ENCODE results near the gene SEC14L1.
"Not testable (repeated sequence)": the region's sequence is repeated elsewhere in the genome, so short reads cannot be mapped to it uniquely, and the experiment has no call there.

The SEC14L1 gene

DNA sequence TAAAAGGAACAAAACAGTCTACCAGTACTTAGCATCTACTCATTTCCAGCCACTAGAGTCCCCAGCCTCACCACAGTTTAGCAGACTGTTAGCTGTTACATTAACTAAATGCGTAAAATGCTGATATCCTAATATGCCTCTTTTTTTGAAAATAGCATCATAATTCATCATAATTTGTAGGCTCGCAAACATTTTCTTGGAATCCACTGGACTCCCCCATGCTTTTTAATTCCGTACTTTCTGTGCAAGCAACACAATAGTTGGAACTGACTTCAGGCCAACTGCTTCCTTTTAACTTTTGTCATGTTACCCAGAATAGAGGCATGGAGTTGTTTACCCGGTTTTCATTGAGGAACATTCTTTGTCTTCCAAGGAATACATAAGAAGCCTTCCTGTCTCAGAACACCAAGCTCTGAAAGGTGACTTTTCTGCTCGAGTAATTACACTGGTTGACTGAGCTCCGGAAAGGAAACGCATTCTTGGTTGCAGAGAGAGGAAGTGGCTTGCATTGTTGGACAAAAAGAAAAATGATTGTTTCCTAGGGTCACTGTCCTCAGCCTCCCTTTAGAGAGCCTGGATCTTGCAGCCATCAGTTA, 30.9 kb upstream of the SEC14L1 start:
- TF ChIP-seq, protein P1, sequence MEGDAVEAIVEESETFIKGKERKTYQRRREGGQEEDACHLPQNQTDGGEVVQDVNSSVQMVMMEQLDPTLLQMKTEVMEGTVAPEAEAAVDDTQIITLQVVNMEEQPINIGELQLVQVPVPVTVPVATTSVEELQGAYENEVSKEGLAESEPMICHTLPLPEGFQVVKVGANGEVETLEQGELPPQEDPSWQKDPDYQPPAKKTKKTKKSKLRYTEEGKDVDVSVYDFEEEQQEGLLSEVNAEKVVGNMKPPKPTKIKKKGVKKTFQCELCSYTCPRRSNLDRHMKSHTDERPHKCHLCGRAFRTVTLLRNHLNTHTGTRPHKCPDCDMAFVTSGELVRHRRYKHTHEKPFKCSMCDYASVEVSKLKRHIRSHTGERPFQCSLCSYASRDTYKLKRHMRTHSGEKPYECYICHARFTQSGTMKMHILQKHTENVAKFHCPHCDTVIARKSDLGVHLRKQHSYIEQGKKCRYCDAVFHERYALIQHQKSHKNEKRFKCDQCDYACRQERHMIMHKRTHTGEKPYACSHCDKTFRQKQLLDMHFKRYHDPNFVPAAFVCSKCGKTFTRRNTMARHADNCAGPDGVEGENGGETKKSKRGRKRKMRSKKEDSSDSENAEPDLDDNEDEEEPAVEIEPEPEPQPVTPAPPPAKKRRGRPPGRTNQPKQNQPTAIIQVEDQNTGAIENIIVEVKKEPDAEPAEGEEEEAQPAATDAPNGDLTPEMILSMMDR (IDR thresholded peaks at IDR 0.05) = no peak
- peak overlapping the region; percentile 13 for H3K4me2 ChIP-seq (ENCODE audit: low read length)
- H3K9ac ChIP-seq = no peak overlapping the region
- H3K4me1 ChIP-seq = peaks cover 3% of the 10 kb centered on the region
- H3K36me3 ChIP-seq (ENCODE audit: control insufficient read depth, insufficient read depth, low read length) = no peaks in the 10 kb centered on the region
- H3K27me3 ChIP-seq (ENCODE audit: control insufficient read depth, insufficient read depth, low read length) = no peaks in the 10 kb centered on the region
- H3K79me2 ChIP-seq = no peaks in the 10 kb centered on the region
- no peak overlapping the region for H2AFZ ChIP-seq
- peak overlapping the region; percentile 79 for H3K27ac ChIP-seq
- no peaks in the 10 kb centered on the region for H3K9me3 ChIP-seq (ENCODE audit: control insufficient read depth, low read length)
- H3K4me3 ChIP-seq (ENCODE audit: low read depth, low read length) = no peak overlapping the region

DNA sequence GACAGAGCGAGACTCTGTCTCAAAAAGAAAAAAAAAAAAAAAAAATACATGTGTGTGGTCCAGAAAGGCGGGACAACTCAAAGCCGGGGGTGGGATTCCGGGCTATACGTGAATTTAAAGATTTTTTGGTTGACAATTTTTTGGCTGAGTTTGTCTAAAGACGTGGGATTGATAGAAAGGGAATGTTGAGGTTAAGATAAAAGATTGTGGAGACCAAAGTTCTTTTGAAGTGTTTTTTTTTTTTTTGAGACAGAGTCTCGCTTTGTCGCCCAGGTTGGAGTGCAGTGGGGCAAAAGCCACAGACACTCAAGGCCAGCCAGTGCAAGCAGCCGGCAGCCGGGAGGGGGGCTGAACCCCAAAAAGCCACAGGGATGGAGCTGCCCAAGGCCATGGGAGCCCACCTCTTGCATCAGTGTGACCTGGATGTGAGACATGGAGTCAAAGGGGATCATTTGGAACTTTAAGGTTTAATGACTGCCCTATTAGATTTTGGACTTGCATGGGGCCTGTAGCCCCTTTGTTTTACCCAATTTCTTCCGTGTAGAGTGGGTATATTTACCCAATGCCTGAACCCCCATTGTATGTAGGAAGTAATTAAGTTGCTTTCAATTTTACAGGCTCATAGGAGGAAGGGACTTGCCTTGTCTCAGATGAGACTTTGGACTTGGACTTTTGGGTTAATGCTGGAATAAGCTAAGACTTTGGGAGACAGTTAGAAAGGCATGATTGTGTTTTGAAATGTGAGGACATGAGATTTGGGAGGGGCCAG, 29.4 kb upstream of the SEC14L1 start:
- H3K36me3 ChIP-seq (ENCODE audit: control insufficient read depth, insufficient read depth, low read length); H3K4me1 ChIP-seq; H3K9ac ChIP-seq; H3K27me3 ChIP-seq (ENCODE audit: control insufficient read depth, insufficient read depth, low read length); H2AFZ ChIP-seq; H3K79me2 ChIP-seq; H3K4me2 ChIP-seq (ENCODE audit: low read length); H3K4me3 ChIP-seq (ENCODE audit: low read depth, low read length); H3K9me3 ChIP-seq (ENCODE audit: control insufficient read depth, low read length): not testable (repeated sequence)
- H3K27ac ChIP-seq = peak overlapping the region; percentile 73

DNA sequence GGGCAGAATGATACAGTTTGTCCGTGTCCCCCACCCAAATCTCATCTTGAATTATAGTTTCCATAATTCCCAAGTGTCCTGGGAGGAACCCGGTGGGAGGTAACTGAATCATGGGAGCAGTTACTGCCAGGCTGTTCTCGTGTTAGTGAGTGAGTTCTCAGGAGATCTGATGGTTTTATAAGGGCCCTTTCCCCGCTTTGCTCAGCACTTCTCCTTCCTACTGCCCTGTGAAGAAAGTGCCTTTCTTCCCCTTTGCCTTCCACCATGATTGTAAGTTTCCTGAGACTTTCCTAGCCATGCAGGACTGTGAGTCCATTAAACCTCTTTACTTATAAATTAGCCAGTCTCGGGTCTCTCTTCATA, 28.9 kb upstream of the SEC14L1 start:
- H3K9me3 ChIP-seq (ENCODE audit: control insufficient read depth, low read length) = no peaks in the 10 kb centered on the region
- H3K79me2 ChIP-seq = no peaks in the 10 kb centered on the region
- no peaks in the 10 kb centered on the region for H3K36me3 ChIP-seq (ENCODE audit: control insufficient read depth, insufficient read depth, low read length)
- TF ChIP-seq, protein P1 (IDR thresholded peaks at IDR 0.05) = no peak
- H3K27ac ChIP-seq = peak overlapping the region; percentile 73
- no peak overlapping the region for H3K4me3 ChIP-seq (ENCODE audit: low read depth, low read length)
- H3K4me1 ChIP-seq = peaks cover 3% of the 10 kb centered on the region
- H2AFZ ChIP-seq = no peak overlapping the region
- H3K9ac ChIP-seq = no peak overlapping the region
- no peaks in the 10 kb centered on the region for H3K27me3 ChIP-seq (ENCODE audit: control insufficient read depth, insufficient read depth, low read length)
- H3K4me2 ChIP-seq (ENCODE audit: low read length) = no peak overlapping the region

DNA sequence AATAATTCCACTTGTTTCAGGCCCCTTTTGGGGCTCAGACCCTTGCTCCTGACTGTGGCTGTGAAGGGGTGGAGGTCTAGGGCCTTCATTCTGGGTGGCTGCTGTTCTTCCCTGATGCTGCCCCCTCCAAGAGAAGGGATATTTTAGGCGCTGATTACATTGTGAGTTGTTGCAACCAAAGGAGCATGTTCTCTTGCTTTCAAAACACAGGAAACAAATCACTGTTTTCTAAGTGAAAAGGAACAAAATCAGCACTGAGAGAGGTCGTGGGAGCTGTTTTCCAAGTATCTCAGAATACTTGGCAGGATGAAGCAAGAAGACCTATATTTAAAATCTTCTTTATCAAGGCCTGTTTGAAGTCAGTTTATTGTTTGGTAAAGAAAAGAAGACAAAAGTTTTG, 25.3 kb upstream of the SEC14L1 start:
- H3K36me3 ChIP-seq (ENCODE audit: control insufficient read depth, insufficient read depth, low read length) = no peaks in the 10 kb centered on the region
- H3K79me2 ChIP-seq = no peaks in the 10 kb centered on the region
- no peak overlapping the region for H3K9ac ChIP-seq
- no peaks in the 10 kb centered on the region for H3K27me3 ChIP-seq (ENCODE audit: control insufficient read depth, insufficient read depth, low read length)
- H3K4me1 ChIP-seq = no peaks in the 10 kb centered on the region
- TF ChIP-seq, protein P1 (IDR thresholded peaks at IDR 0.05) = no peak
- no peak overlapping the region for H3K4me3 ChIP-seq (ENCODE audit: low read depth, low read length)
- H3K4me2 ChIP-seq (ENCODE audit: low read length) = no peak overlapping the region
- H3K9me3 ChIP-seq (ENCODE audit: control insufficient read depth, low read length) = no peaks in the 10 kb centered on the region
- no peak overlapping the region for H2AFZ ChIP-seq
- H3K27ac ChIP-seq = peak overlapping the region; percentile 2

DNA sequence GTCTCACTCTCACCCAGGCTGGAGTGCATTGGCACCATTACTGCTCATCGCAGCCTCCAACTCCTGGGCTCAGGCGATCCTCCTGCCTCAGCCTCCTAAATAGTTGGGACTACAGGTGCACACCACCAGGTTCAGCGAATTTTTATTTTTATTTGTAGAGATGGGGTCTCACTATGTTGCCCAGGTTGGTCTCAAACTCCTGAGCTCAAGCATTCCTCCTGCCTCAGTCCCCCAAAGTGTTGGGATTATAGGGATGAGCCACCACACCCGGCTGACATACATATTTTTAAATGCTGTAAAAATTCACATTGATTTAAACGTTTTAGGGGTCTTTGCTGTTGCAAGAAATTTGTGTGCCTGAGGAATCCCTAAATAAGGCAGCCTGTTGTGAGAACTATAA, 24.8 kb upstream of the SEC14L1 start:
- Histone ChIP-seq H3K36me3 (ENCODE audit: control insufficient read depth, insufficient read depth, low read length) (no peaks in the 10 kb centered on the region), H3K4me3 (ENCODE audit: low read depth, low read length) (no peak overlapping the region), H3K27ac (peak overlapping the region; percentile 24), H3K9me3 (ENCODE audit: control insufficient read depth, low read length) (no peaks in the 10 kb centered on the region), H3K4me2 (ENCODE audit: low read length) (no peak overlapping the region), H3K79me2 (no peaks in the 10 kb centered on the region), H3K27me3 (ENCODE audit: control insufficient read depth, insufficient read depth, low read length) (no peaks in the 10 kb centered on the region), H3K4me1 (no peaks in the 10 kb centered on the region), H2AFZ (no peak overlapping the region), H3K9ac (no peak overlapping the region)
- TF ChIP-seq, protein P1 (IDR thresholded peaks at IDR 0.05) = no peak

Data from parathyroid adenoma (tissue), 2 donors.